ENCODE results near the gene MYO7A. TPM values are rescaled to one million over a fixed set of nuclear protein-coding genes. Genes with fewer than 3 reads are reported as not detected.

Gene MYO7A
- total and polyA plus RNA-seq, 2 donors (not counting 1 experiment from before 2014, with no cell fraction given): 0.03 to 0.07 TPM

GRCh38 chr11:77250881-77251640 is 123.0 kb downstream of the MYO7A start:
- H3K27me3 Mint-ChIP-seq: peaks cover 4% of the 10 kb centered on the region
- DNase-seq: no peak

More at GRCh38 chr11:77250881-77251640, 123.0 kb downstream of the MYO7A start:
- no peaks in the 10 kb centered on the region for H3K4me1 Mint-ChIP-seq
- ATAC-seq (ENCODE audit: low read depth): no peak
- H3K27ac Mint-ChIP-seq: no peak overlapping the region
- H3K4me2 ChIP-seq (replicated peaks; ENCODE audit: low read depth, low read length, poor library complexity, severe bottlenecking): no peak overlapping the region
- no peak overlapping the region for H3K4me3 ChIP-seq (ENCODE audit: control extremely low read depth in 1 of 5, extremely low read depth in 1 of 5, insufficient read depth in 1 of 5, low read depth in 2 of 5, low read length in 4 of 5)
- TF ChIP-seq CTCF (IDR thresholded peaks at IDR 0.05) (no peak), EZH2 (IDR thresholded peaks at IDR 0.05; ENCODE audit: borderline replicate concordance, insufficient read depth, low read depth, low read length, poor library complexity, severe bottlenecking) (no peak)
- no CpG with 5 or more reads among the region's 1 CpG for WGBS (ENCODE audit: insufficient coverage)
- no peaks in the 10 kb centered on the region for H3K27me3 ChIP-seq (replicated peaks in 1 of 4; ENCODE audit: control extremely low read depth in 1 of 4, control insufficient read depth in 3 of 4, insufficient read depth in 4 of 4, low read length in 3 of 4)
- H3K4me3 Mint-ChIP-seq: no peak overlapping the region
- H3K79me2 ChIP-seq (ENCODE audit: control insufficient read depth, insufficient read depth, low read length): no peaks in the 10 kb centered on the region
- H3K9ac ChIP-seq (ENCODE audit: low read length): no peak overlapping the region
- H3K9me3 Mint-ChIP-seq (ENCODE audit: insufficient read depth): peaks cover 11% of the 10 kb centered on the region
- ChIA-PET CTCF (no interaction called here), POLR2A (no interaction called here)
- intact Hi-C loops (cut with micrococcal nuclease): no loop called here
- H3K4me1 ChIP-seq (ENCODE audit: control insufficient read depth in 2 of 2, insufficient read depth in 2 of 2, low read length in 2 of 2): no peaks in the 10 kb centered on the region
- no peaks in the 10 kb centered on the region for H3K36me3 ChIP-seq (replicated peaks in 1 of 2; ENCODE audit: control extremely low read depth in 1 of 2, control insufficient read depth in 1 of 2, extremely low read depth in 1 of 2, insufficient read depth in 2 of 2, low read length in 1 of 2)
- H3K9me3 ChIP-seq (ENCODE audit: control extremely low read depth in 1 of 3, control insufficient read depth in 2 of 3, insufficient read depth in 1 of 3, low read length in 2 of 3): peaks cover 0 to 15% (median 2%) of the 10 kb centered on the region in 3 donors
- no peak overlapping the region for H2AFZ ChIP-seq (ENCODE audit: insufficient read depth, low read depth, low read length, poor library complexity, severe bottlenecking)
- H3K27ac ChIP-seq (ENCODE audit: low read length in 2 of 2): no peak overlapping the region
- no peaks in the 10 kb centered on the region for H4K20me1 ChIP-seq (ENCODE audit: control insufficient read depth, insufficient read depth, low read length, poor library complexity, severe bottlenecking)
